GM12878 (cell line): ENCODE data around the gene TREM1. TPM values are rescaled to one million over a fixed set of nuclear protein-coding genes. Genes with fewer than 3 reads are reported as not detected.

ENCODE experiments used
- ATAC-seq: fragments of 200-7000 bp; cut with Tn5 transposase; 3 replicates; pipeline ENCODE4 v1.9.1; 2020; ENCODE audit warnings: mild to moderate bottlenecking, moderate library complexity
- BruUV-seq: library from RNA; stranded (reverse); fragments of 400-500 nt; replicated peaks from 2 replicates; lab custom pipeline; 2021; lab: Mats Ljungman, UMichigan
- CTCF ChIA-PET: fragments of 300-600 bp; sonication (Branson Sonifier 250); formaldehyde crosslinking; extraction: SDS; loops from one replicate; lab custom pipeline; 2021; ENCODE audit warnings: inconsistent platforms; lab: Yijun Ruan, JAX
- POLR2A ChIA-PET: fragments of 350-600 bp; formaldehyde crosslinking; extraction: SDS; loops from one replicate; lab custom pipeline; 2021; ENCODE audit warnings: inconsistent platforms; lab: Charles Lee
- RAD21 ChIA-PET: fragments of 300-600 bp; sonication (Branson Sonifier 250); formaldehyde crosslinking; loops from one replicate; lab custom pipeline; 2023; ENCODE audit warnings: antibody characterized with exemption; ENCODE audit not compliant: unreplicated experiment; lab: Charles Lee
- SMC1A ChIA-PET: fragments of 300-600 bp; sonication (Branson Sonifier 250); formaldehyde crosslinking; loops from one replicate; lab custom pipeline; 2023; ENCODE audit not compliant: unreplicated experiment, uncharacterized antibody; lab: Charles Lee
- DNase-seq: peaks from one replicate; pipeline ENCODE4 v3.0.0-alpha.2; 2011; ENCODE audit warnings: low read depth, low spot score
- FAIRE-seq: peaks from 3 replicates; lab custom pipeline; 2011; peaks lifted over from hg19 to GRCh38; lab: Jason Lieb, UNC
- H2AFZ ChIP-seq: 2 replicates; pipeline ENCODE4 v1.6.0; 2011; ENCODE audit warnings: low read depth, low read length, control low read depth; ENCODE audit not compliant: control insufficient read depth
- H3K27ac ChIP-seq: 2 replicates; pipeline ENCODE4 v1.5.1; 2011; ENCODE audit warnings: control low read depth; ENCODE audit not compliant: control insufficient read depth, insufficient read depth
- H3K27me3 ChIP-seq, 2 experiments: replicated peaks in 1 of 2; 2 replicates each; pipeline versions ENCODE4 v1.6.0 to v1.6.1; 2011; ENCODE audit warnings: low read length in 1 of 2; ENCODE audit not compliant: control insufficient read depth in 2 of 2, insufficient read depth in 2 of 2
- H3K36me3 ChIP-seq, 2 experiments: 2 replicates each; pipeline ENCODE4 v1.5.1; 2011; ENCODE audit warnings: low read length in 1 of 2; ENCODE audit not compliant: control insufficient read depth in 2 of 2, insufficient read depth in 2 of 2
- H3K4me1 ChIP-seq: 2 replicates; pipeline ENCODE4 v1.6.1; 2011; ENCODE audit warnings: mild to moderate bottlenecking, low read length, moderate library complexity, mixed read lengths; ENCODE audit not compliant: control insufficient read depth, insufficient read depth
- H3K4me2 ChIP-seq: 2 replicates; pipeline ENCODE4 v1.6.0; 2011; ENCODE audit warnings: control low read depth; ENCODE audit not compliant: control insufficient read depth, insufficient read depth
- H3K4me3 ChIP-seq: fragments of 200-600 bp; sonication (generic); 2 replicates; pipeline ENCODE4 v1.5.1; 2016
- H3K79me2 ChIP-seq: 2 replicates; pipeline ENCODE4 v1.6.0; 2011; ENCODE audit warnings: low read length; ENCODE audit not compliant: control insufficient read depth, insufficient read depth
- H3K9ac ChIP-seq: 2 replicates; pipeline ENCODE4 v1.8.0; 2011; ENCODE audit warnings: low read length, control low read depth, mixed read lengths; ENCODE audit not compliant: control insufficient read depth, insufficient read depth
- H3K9me3 ChIP-seq: replicated peaks from 3 replicates; pipeline ENCODE4 v1.5.1; 2011; ENCODE audit warnings: mild to moderate bottlenecking, low read length; ENCODE audit not compliant: control insufficient read depth, insufficient read depth
- H4K20me1 ChIP-seq: 2 replicates; pipeline ENCODE4 v1.6.0; 2011; ENCODE audit not compliant: control insufficient read depth, insufficient read depth
- BCLAF1 ChIP-seq: fragments of 450-650 bp; IDR thresholded peaks from 2 replicates; pipeline ENCODE4 v1.6.1; 2017; ENCODE audit warnings: antibody characterized with exemption, mild to moderate bottlenecking, moderate library complexity
- EGR1 ChIP-seq, 2 experiments: IDR thresholded peaks; 1 replicate in 1 of 2; 2 replicates in 1 of 2; pipeline ENCODE4 v1.6.1; 2011 to 2012; ENCODE audit warnings: low read depth in 2 of 2, low read length in 2 of 2, borderline replicate concordance in 1 of 2, mild to moderate bottlenecking in 1 of 2, moderate library complexity in 1 of 2
- FOXK2 ChIP-seq: fragments of 450-650 bp; IDR thresholded peaks from 2 replicates; pipeline ENCODE4 v1.6.1; 2017; ENCODE audit warnings: mild to moderate bottlenecking, moderate library complexity
- HDAC2 ChIP-seq: fragments of 200-600 bp; sonication (generic); IDR thresholded peaks from 2 replicates; pipeline ENCODE4 v1.6.1; 2017
- NBN ChIP-seq: fragments of 450-650 bp; IDR thresholded peaks from 2 replicates; pipeline ENCODE4 v1.6.1; 2016
- NFYB ChIP-seq: IDR thresholded peaks from 2 replicates; pipeline ENCODE4 v1.6.1; 2011; ENCODE audit warnings: low read depth, mild to moderate bottlenecking, low read length, improper control_type of control experiment, moderate library complexity; ENCODE audit not compliant: insufficient read depth
- RAD51 ChIP-seq: fragments of 450-650 bp; IDR thresholded peaks from 2 replicates; pipeline ENCODE4 v1.6.1; 2016; ENCODE audit warnings: moderate library complexity, mild to moderate bottlenecking, inconsistent platforms
- RCOR1 ChIP-seq: conservative IDR thresholded peaks from 2 replicates; pipeline ENCODE4 v1.6.1; 2012; ENCODE audit warnings: low read depth, low read length, improper control_type of control experiment
- SIX5 ChIP-seq: IDR thresholded peaks from 2 replicates; pipeline ENCODE4 v1.6.1; 2011; ENCODE audit warnings: mild to moderate bottlenecking, low read depth, low read length, moderate library complexity; ENCODE audit not compliant: severe bottlenecking
- USF1 ChIP-seq: IDR thresholded peaks from 2 replicates; pipeline ENCODE4 v1.6.1; 2011; ENCODE audit warnings: borderline replicate concordance, low read depth, mild to moderate bottlenecking, moderate library complexity, mixed read lengths, low read length; ENCODE audit not compliant: insufficient read depth; ENCODE audit errors: extremely low read length
- ZNF687 ChIP-seq: fragments of 450-650 bp; IDR thresholded peaks from 2 replicates; pipeline ENCODE4 v1.6.1; 2017; ENCODE audit warnings: mild to moderate bottlenecking, moderate library complexity
- WGBS: methylation state at CpG from one replicate; pipeline ENCODE4 v1.1.6; 2016; ENCODE audit warnings: low lambda C conversion rate; ENCODE audit not compliant: insufficient replicate concordance, insufficient coverage; ENCODE audit errors: missing lambda C conversion rate; 5-methylcytosine and 5-hydroxymethylcytosine counted together
- in situ Hi-C: fragments of 300-500 bp; cut with MboI; formaldehyde crosslinking; loops from 9 replicates; pipeline ENCODE4 v1.14.3; 2018; ENCODE audit warnings: mixed read lengths
- intact Hi-C: fragments of 100-400 bp; cut with micrococcal nuclease; formaldehyde crosslinking; loops from one replicate; pipeline ENCODE4 v1.14.2; 2022; ENCODE audit not compliant: unreplicated experiment
- polyA plus RNA-seq, 11 experiments: library from polyadenylated mRNA; depleted of rRNA in 4 of 11; unstranded in 6 of 11; stranded (reverse) in 5 of 11; fragments of >200 nt; fragmentation: Nextera tagmentation in 4 of 11; fragmentation: Illumina TruSeq in 1 of 11; extraction: Ambion mirVana in 4 of 11; extraction: Trizol in 1 of 11; gene quantifications; 1 replicate in 1 of 11; 2 replicates in 10 of 11; pipeline versions ENCODE4 v1.2.1 to v1.2.3, GENCODE V29; 2011 to 2016; ENCODE audit warnings: inconsistent platforms in 2 of 11, missing spikeins in 2 of 11, low read depth in 1 of 11
- total RNA-seq, 4 experiments: library from RNA; depleted of rRNA in 3 of 4; stranded (reverse); fragments of >200 nt in 3 of 4; fragmentation: Illumina TruSeq in 1 of 4; extraction: Trizol in 1 of 4; gene quantifications; 2 replicates each; pipeline versions ENCODE4 v1.2.1 to v1.2.3, GENCODE V29; 2013 to 2021

The TREM1 gene
- total and polyA plus RNA-seq, 10 of the 15 experiments (the other 5 are each of a cell fraction or from before 2014, with no cell fraction given) = 0.09 to 2.6 (median 0.28) TPM; not detected in 2

- Histone ChIP-seq H3K27me3 (no peaks in the 10 kb centered on the region), H3K27ac (no peak overlapping the region), H3K79me2 (no peaks in the 10 kb centered on the region), H3K4me2 (no peak overlapping the region), H2AFZ (no peak overlapping the region), H4K20me1 (no peaks in the 10 kb centered on the region), H3K9me3 (no peaks in the 10 kb centered on the region; the same call in 2 of the 3 replicates), H3K4me3 (no peak overlapping the region), H3K4me1 (no peaks in the 10 kb centered on the region), H3K36me3 (no peaks in the 10 kb centered on the region), H3K9ac (no peak overlapping the region)
- ChIA-PET POLR2A (no interaction called here), RAD21 (no interaction called here), CTCF (no interaction called here), SMC1A (no interaction called here)
- no TSS peak for BruUV-seq
- 34% methylated on average over 3 of the region's 3 CpGs for WGBS
- intact Hi-C loops (no loop called here), in situ Hi-C loops (no loop called here)
- TF ChIP-seq BCLAF1 (no peak), ZNF687 (no peak), RCOR1 (no peak), HDAC2 (no peak), FOXK2 (no peak), NFYB (peak; percentile 64), USF1 (peak; percentile 30), RAD51 (no peak), NBN (no peak), SIX5 (no peak), EGR1 (IDR thresholded peaks at IDR 0.05; ENCODE audit: borderline replicate concordance in 1 of 2, low read depth in 2 of 2, low read length in 2 of 2) (no peak)
- DNase-seq = no peak
- FAIRE-seq = peak; percentile 82
- ATAC-seq = no peak
Measured at GRCh38 chr6:41283600-41283999, 2.9 kb downstream of the TREM1 start.
